HG02973 (cell line): ENCODE results near the gene DBF4B.

Source experiments
- ATAC-seq: cut with Tn5 transposase; IDR thresholded peaks from one replicate; pipeline ENCODE4 v1.9.1; 2021; ENCODE audit warnings: moderate library complexity; ENCODE audit not compliant: unreplicated experiment

Gene DBF4B

DNA sequence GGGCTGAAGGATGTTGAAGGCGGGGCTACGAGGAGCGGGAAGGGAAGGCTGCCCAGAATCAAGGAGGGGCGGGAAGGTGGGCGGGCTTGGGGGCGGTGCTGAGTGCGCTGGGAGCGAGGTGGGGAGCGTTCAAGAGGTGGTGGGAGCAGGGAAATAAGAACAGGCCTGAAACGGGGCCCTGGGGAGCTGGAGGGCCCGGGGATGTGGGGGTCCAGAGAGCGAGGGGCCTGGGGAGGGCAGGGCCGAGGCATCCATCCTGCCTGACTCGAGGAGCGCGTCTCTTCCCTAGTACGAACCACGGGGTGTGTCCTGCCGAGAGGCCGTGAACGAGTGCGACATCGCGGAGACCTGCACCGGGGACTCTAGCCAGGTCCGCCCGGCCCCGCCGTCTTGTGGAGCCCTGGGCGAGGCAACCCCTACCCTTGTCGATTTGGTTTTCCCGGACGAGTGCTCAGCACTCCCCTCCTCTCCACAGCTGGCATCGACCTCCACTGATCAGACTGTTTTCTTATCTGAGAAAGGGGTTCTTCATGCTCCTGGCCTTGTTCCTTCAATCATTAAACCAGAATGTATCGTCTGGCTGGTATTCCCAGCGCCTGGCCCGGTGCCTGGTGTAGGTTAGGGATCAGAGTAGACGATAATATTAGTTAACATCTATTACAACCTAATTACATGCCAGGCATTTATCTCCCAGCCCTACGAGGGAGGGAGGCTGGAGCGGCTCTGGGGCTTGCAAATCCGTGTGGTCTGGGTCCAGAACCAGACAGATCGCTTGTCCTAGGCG, 67.6 kb downstream of the DBF4B start:
- no peak for ATAC-seq

DNA sequence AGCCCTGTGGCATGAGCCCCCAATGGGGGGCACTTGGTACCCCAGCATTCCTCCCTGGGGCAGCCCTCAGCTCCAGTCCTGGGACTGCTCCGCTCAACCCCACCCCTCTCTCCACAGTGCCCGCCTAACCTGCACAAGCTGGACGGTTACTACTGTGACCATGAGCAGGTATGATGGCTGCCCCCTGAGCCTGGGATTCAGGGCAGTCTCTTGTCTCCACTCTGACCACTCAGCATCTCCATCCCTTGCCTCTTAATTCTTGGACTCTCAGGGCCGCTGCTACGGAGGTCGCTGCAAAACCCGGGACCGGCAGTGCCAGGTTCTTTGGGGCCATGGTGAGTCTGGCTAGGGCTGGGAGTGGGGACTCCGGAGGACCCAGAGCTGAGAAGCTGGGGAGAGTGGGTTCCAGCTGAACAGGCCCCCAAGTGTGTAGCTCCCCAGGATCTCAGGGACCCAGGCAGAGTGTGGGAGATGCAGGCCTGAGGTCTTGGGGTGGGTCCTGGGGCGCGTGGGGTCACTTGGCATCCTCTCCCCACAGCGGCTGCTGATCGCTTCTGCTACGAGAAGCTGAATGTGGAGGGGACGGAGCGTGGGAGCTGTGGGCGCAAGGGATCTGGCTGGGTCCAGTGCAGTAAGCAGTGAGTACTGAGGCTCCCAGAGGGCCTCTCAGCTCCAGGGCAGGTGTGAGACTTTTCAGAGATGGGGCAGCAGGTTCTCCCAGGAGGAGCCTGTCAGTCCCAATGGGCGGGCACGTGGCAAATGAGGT, 68.3 kb downstream of the DBF4B start:
- no peak for ATAC-seq

- ATAC-seq, result no peak
Observed at GRCh38 chr17:44777394-44778348, 69.2 kb downstream of the DBF4B start.

- no peak for ATAC-seq
Observed at GRCh38 chr17:44778656-44779210, 70.3 kb downstream of the DBF4B start.

DNA sequence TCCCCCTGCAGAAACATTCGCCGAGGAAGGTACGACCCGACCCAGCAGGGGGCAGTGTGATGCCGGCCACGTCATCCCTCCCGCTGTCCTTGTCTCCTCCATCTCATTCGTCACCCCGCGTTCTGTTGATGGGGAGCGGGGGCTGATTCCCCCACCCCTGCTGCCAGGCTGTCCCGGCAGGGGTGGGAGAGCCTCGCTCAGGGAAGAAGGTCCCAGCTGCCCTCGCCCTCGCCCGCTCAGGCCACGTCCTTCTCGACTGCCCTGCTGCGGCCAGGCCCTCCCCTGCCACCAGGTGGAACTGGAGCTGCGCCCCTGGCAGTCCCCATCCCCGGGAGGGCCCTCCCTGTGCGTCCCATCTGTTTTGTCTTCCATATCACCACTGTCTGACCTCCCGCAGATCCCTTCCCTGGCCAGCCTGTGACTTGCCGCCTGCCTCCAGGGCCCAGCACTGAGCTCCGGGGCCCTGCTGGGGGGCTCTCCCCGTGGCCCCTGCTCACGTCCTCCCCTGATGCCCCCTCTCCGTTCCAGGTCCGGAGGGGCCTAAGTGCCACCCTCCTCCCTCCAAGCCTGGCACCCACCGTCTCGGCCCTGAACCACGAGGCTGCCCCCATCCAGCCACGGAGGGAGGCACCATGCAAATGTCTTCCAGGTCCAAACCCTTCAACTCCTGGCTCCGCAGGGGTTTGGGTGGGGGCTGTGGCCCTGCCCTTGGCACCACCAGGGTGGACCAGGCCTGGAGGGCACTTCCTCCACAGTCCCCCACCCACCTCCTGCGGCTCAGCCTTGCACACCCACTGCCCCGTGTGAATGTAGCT, 71.0 kb downstream of the DBF4B start:
- no peak for ATAC-seq

DNA sequence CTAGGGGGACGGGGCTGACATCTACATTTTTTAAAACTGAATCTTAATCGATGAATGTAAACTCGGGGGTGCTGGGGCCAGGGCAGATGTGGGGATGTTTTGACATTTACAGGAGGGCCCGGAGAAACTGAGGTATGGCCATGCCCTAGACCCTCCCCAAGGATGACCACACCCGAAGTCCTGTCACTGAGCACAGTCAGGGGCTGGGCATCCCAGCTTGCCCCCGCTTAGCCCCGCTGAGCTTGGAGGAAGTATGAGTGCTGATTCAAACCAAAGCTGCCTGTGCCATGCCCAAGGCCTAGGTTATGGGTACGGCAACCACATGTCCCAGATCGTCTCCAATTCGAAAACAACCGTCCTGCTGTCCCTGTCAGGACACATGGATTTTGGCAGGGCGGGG, 71.7 kb downstream of the DBF4B start:
- no peak for ATAC-seq

DNA sequence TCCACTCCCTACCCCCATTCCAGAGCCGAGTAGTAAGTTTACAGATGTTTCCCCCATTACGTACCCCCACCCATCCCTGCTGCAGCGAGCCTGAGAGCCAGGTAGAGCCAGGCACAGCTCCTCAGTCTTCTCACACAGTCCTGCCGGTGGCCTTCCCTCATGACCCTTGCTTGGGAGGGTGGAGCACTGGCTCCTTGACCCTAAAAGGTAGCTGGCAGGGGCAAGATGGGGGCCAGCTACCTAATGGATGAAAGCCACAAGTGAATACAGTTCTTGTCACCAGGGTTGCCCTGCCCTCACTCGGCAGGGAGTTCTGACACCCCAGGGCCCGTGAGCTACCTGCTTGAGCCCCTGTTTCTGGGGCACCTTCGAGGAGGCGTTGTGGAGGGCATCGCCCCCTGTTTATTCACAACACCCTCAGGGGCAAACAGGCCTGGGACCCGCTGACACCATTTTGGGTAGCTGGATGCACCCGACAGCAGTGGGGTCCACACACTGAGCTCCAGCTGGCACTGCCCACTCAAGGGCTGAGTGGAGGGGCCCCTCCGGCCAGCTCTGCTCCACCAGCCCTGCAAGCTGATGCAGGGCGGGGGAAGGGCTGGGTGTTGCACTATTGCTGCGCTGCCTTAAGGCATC, 72.5 kb downstream of the DBF4B start:
- ATAC-seq, result no peak

- ATAC-seq, result no peak
Observed at GRCh38 chr17:44781551-44782325, 73.3 kb downstream of the DBF4B start.

DNA sequence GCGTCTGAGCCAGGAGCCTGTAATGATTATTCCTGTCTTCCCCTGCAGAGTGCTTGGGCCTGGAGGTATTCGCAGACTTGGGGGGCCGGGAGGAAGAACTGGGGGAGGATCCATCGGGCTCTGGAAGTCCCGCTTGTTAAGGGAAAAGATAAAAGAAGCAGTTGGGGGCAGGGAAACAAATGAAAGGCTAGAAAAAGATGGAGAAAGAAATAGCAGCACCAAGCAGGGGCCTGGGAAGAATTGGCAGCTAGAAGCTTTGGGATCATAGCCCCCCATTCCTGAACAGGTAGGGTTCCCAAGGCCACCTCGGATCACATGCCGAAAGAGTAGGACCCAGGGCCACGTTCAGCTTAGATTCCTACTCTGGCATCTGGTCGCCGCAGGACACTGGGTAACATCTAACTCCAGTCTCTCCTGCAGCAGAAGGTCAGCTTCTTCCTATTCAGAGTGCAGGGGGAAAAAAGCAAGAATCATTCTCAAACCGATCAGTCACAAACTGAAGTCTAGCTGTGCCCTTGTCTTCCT, 73.9 kb downstream of the DBF4B start:
- no peak for ATAC-seq

DNA sequence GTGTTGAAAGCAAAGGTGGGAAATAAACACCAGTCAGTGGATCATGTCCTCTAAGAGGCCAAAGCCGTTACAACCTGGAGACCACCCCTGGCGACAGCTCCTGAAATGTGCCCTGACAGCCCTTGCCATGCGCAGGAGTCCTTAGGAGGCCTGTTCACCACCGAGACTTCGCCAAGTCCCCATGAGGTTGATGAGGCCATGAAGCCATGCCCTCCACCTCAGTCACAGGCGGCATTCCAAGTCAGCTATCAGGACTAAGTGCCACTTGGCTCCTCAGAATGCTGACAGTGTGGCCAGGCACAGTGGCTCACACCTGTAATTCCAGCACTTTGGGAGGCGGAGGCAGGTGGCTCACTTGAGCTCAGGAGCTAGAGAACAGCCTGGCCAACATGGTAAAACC, 77.5 kb downstream of the DBF4B start:
- ATAC-seq, result no peak

DNA sequence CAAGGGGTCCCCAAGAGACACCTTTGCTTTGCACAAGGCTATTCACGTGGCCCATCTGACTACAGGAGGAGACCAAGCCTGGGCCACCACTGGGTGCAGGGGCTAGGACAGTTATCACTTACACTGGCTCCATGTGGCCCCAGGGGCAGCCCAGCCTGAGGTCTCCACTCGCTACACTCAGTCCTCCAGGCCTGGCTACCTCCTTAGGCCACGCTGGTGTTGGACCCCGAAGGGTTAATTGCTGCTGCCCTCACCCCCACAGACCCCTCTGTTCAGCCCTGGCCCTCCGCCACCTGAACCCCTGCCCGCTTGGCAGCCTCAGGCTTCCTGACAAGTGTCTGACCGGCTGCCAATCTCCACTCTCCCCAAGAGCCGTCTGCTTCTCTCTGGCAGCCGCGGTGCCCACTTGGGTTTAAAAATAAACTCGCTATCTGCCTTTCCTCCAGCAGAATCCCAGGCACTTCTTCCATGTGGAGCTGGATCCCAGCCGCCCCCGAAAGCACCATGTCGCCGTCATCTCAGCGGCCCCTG, 78.2 kb downstream of the DBF4B start:
- no peak for ATAC-seq

GRCh38 chr17:44787271-44787940, 78.9 kb downstream of the DBF4B start:
- no peak for ATAC-seq

- ATAC-seq, result no peak
Observed at GRCh38 chr17:44788139-44788538, 79.7 kb downstream of the DBF4B start.

DNA sequence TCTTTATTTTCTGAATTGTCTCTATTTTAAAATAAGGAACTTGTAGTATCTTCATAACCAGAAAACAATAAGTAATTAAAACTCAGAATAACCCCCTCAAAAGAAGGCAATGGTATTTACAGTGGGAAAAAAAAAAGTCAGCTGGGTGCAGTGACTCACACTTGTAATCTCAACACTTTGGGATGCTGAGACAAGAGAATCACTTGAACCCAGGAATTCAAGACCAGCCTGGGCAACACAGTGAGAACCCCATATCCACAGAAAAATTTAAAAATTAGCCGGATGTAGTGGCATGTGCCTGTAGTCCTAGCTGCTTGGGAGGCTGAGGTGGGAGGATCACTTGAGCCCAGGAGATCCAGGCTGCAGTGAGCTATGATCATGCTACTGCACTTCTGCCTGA, 83.8 kb downstream of the DBF4B start:
- no peak for ATAC-seq

- ATAC-seq, result no peak
Observed at GRCh38 chr17:44793885-44794842, 85.7 kb downstream of the DBF4B start.

DNA sequence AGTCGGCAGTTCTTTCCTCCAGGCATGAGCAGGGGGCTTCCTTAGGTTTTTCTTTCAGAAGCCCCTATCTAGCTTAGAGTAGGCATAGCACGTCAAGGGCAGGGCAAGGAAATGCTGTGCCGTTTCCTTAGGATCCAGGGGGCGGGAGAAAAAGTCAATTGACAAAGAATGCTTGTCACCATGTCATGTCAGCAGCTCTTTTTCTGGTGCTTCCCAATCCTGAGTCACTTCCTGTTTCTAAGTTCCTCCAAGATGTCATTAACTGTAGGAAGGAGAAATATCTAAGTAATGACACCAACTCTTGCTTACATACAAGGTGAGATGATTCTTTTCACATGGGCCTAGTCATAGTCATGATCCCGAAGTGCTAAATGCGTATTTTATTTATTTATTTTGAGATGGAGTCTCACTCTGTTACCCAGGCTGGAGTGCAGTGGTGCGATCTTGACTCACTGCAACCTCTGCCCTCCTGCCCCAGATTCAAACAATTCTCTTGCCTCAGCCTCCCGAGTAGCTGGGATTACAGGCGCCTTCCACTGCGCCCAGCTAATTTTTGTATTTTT, 86.5 kb downstream of the DBF4B start:
- no peak for ATAC-seq
